Skeletal muscle satellite cell (primary cell): Measurements from ENCODE around the gene DSP.

Experiments used
- H3K27me3 ChIP-seq: 2 replicates; pipeline ENCODE4 v1.7.0; 2013; ENCODE audit warnings: low read length; ENCODE audit not compliant: control insufficient read depth, insufficient read depth
- H3K36me3 ChIP-seq: 2 replicates; pipeline ENCODE4 v1.7.0; 2013; ENCODE audit warnings: mild to moderate bottlenecking, control low read depth, low read length; ENCODE audit not compliant: insufficient read depth
- H3K4me1 ChIP-seq: 2 replicates; pipeline ENCODE4 v1.7.0; 2013; ENCODE audit warnings: low read length; ENCODE audit not compliant: control insufficient read depth, insufficient read depth
- H3K4me2 ChIP-seq: 2 replicates; pipeline ENCODE4 v1.7.0; 2013; ENCODE audit warnings: mild to moderate bottlenecking, low read length
- H3K4me3 ChIP-seq: 2 replicates; pipeline ENCODE4 v1.7.0; 2013; ENCODE audit warnings: low read length
- H3K9ac ChIP-seq: 2 replicates; pipeline ENCODE4 v1.7.0; 2013; ENCODE audit warnings: mild to moderate bottlenecking, low read depth, low read length, moderate library complexity
- H3K9me3 ChIP-seq: replicated peaks from 2 replicates; pipeline ENCODE4 v1.7.0; 2013; ENCODE audit warnings: mild to moderate bottlenecking, control low read depth, low read length

DSP gene

GRCh38 chr6:7515363-7515762 lies 26.1 kb upstream of the DSP start:
- peaks cover 17% of the 10 kb centered on the region for H3K27me3 ChIP-seq
- no peak overlapping the region for H3K9ac ChIP-seq
- H3K4me3 ChIP-seq: no peak overlapping the region
- H3K36me3 ChIP-seq: no peaks in the 10 kb centered on the region
- H3K4me2 ChIP-seq: no peak overlapping the region
- H3K4me1 ChIP-seq: no peaks in the 10 kb centered on the region
- no peaks in the 10 kb centered on the region for H3K9me3 ChIP-seq

GRCh38 chr6:7518877-7519276 lies 22.6 kb upstream of the DSP start:
- Histone ChIP-seq H3K36me3 (no peaks in the 10 kb centered on the region), H3K4me2 (no peak overlapping the region), H3K9me3 (no peaks in the 10 kb centered on the region), H3K27me3 (peaks cover 3% of the 10 kb centered on the region), H3K9ac (no peak overlapping the region), H3K4me1 (no peaks in the 10 kb centered on the region), H3K4me3 (no peak overlapping the region)

GRCh38 chr6:7522873-7523272 lies 18.6 kb upstream of the DSP start:
- no peak overlapping the region for H3K4me2 ChIP-seq
- no peaks in the 10 kb centered on the region for H3K9me3 ChIP-seq
- H3K36me3 ChIP-seq: no peaks in the 10 kb centered on the region
- no peaks in the 10 kb centered on the region for H3K27me3 ChIP-seq
- H3K4me3 ChIP-seq: no peak overlapping the region
- no peak overlapping the region for H3K9ac ChIP-seq
- peaks cover 8% of the 10 kb centered on the region for H3K4me1 ChIP-seq

- Histone ChIP-seq H3K27me3 (no peaks in the 10 kb centered on the region), H3K36me3 (no peaks in the 10 kb centered on the region), H3K9me3 (no peaks in the 10 kb centered on the region)
These were observed 17.5 kb upstream of the DSP start for GRCh38 chr6:7523922-7524321.

GRCh38 chr6:7526755-7527154 lies 14.7 kb upstream of the DSP start:
- Histone ChIP-seq H3K4me2 (no peak overlapping the region), H3K36me3 (no peaks in the 10 kb centered on the region), H3K4me3 (no peak overlapping the region), H3K4me1 (peaks cover 22% of the 10 kb centered on the region), H3K9me3 (no peaks in the 10 kb centered on the region), H3K27me3 (no peaks in the 10 kb centered on the region), H3K9ac (no peak overlapping the region)

More at GRCh38 chr6:7523922-7524321, 17.5 kb upstream of the DSP start:
- H3K4me1 ChIP-seq: peaks cover 17% of the 10 kb centered on the region
- no peak overlapping the region for H3K9ac ChIP-seq
- H3K4me2 ChIP-seq: no peak overlapping the region
- no peak overlapping the region for H3K4me3 ChIP-seq

- Histone ChIP-seq H3K27me3 (no peaks in the 10 kb centered on the region), H3K9me3 (no peaks in the 10 kb centered on the region), H3K36me3 (no peaks in the 10 kb centered on the region), H3K4me1 (peaks cover 28% of the 10 kb centered on the region), H3K4me2 (no peak overlapping the region), H3K9ac (peak overlapping the region; percentile 66), H3K4me3 (no peak overlapping the region)
These were observed 12.9 kb upstream of the DSP start for GRCh38 chr6:7528565-7528964.

- no peaks in the 10 kb centered on the region for H3K36me3 ChIP-seq
- no peaks in the 10 kb centered on the region for H3K27me3 ChIP-seq
- H3K4me2 ChIP-seq: no peak overlapping the region
- peaks cover 27% of the 10 kb centered on the region for H3K4me1 ChIP-seq
- H3K4me3 ChIP-seq: no peak overlapping the region
- H3K9ac ChIP-seq: peak overlapping the region; percentile 66
- H3K9me3 ChIP-seq: no peaks in the 10 kb centered on the region
These were observed 12.3 kb upstream of the DSP start for GRCh38 chr6:7529141-7529540.

- Histone ChIP-seq H3K9ac (no peak overlapping the region), H3K36me3 (no peaks in the 10 kb centered on the region), H3K4me1 (peaks cover 31% of the 10 kb centered on the region), H3K4me2 (no peak overlapping the region), H3K4me3 (no peak overlapping the region), H3K27me3 (no peaks in the 10 kb centered on the region), H3K9me3 (no peaks in the 10 kb centered on the region)
These were observed 9.2 kb upstream of the DSP start for GRCh38 chr6:7532232-7532631.

GRCh38 chr6:7532821-7533220 lies 8.7 kb upstream of the DSP start:
- peaks cover 36% of the 10 kb centered on the region for H3K4me1 ChIP-seq
- H3K27me3 ChIP-seq: no peaks in the 10 kb centered on the region
- H3K9me3 ChIP-seq: no peaks in the 10 kb centered on the region
- no peaks in the 10 kb centered on the region for H3K36me3 ChIP-seq
- H3K4me3 ChIP-seq: no peak overlapping the region
- H3K4me2 ChIP-seq: no peak overlapping the region
- H3K9ac ChIP-seq: no peak overlapping the region

- H3K36me3 ChIP-seq: no peaks in the 10 kb centered on the region
- H3K4me3 ChIP-seq: no peak overlapping the region
- H3K4me1 ChIP-seq: peaks cover 27% of the 10 kb centered on the region
- H3K27me3 ChIP-seq: no peaks in the 10 kb centered on the region
- H3K9ac ChIP-seq: no peak overlapping the region
- no peak overlapping the region for H3K4me2 ChIP-seq
- no peaks in the 10 kb centered on the region for H3K9me3 ChIP-seq
These were observed 7.3 kb upstream of the DSP start for GRCh38 chr6:7534192-7534591.

GRCh38 chr6:7535498-7535897 lies 6.0 kb upstream of the DSP start:
- H3K27me3 ChIP-seq: no peaks in the 10 kb centered on the region
- H3K9ac ChIP-seq: peak overlapping the region; percentile 61
- H3K9me3 ChIP-seq: no peaks in the 10 kb centered on the region
- no peak overlapping the region for H3K4me3 ChIP-seq
- H3K4me2 ChIP-seq: peak overlapping the region; percentile 64
- H3K4me1 ChIP-seq: peaks cover 26% of the 10 kb centered on the region
- no peaks in the 10 kb centered on the region for H3K36me3 ChIP-seq

- Histone ChIP-seq H3K9ac (no peak overlapping the region), H3K4me2 (no peak overlapping the region), H3K4me3 (no peak overlapping the region), H3K4me1 (peaks cover 32% of the 10 kb centered on the region), H3K36me3 (no peaks in the 10 kb centered on the region), H3K27me3 (no peaks in the 10 kb centered on the region), H3K9me3 (no peaks in the 10 kb centered on the region)
These were observed 3.8 kb upstream of the DSP start for GRCh38 chr6:7537565-7538174.
